ENCODE data around the gene VIL1.

The VIL1 gene

GRCh38 chr2:218432676-218433365 lies 13.9 kb downstream of the VIL1 start:
- no peak for TF ChIP-seq TAF1 (IDR thresholded peaks at IDR 0.05; ENCODE audit: low read depth)

- no peak for TF ChIP-seq NFIC (IDR thresholded peaks at IDR 0.05)
These were observed 15.5 kb downstream of the VIL1 start for GRCh38 chr2:218434456-218434855.

GRCh38 chr2:218435003-218435982 lies 16.4 kb downstream of the VIL1 start:
- TF ChIP-seq CEBPB (IDR thresholded peaks at IDR 0.05) (no peak), EGR1 (IDR thresholded peaks at IDR 0.05) (no peak), USF1 (IDR thresholded peaks at IDR 0.05) (no peak), CREB1 (IDR thresholded peaks at IDR 0.05; ENCODE audit: low read depth) (no peak), MAX (IDR thresholded peaks at IDR 0.05) (no peak)

- TF ChIP-seq TAF1 (IDR thresholded peaks at IDR 0.05; ENCODE audit: low read depth): no peak
- no peak for TF ChIP-seq MAX (IDR thresholded peaks at IDR 0.05)
- no peak for TF ChIP-seq YY1 (IDR thresholded peaks at IDR 0.05; ENCODE audit: low read depth)
- no peak for TF ChIP-seq CEBPB (IDR thresholded peaks at IDR 0.05)
- TF ChIP-seq EP300 (IDR thresholded peaks at IDR 0.05; ENCODE audit: borderline replicate concordance): no peak
- TF ChIP-seq CREB1 (IDR thresholded peaks at IDR 0.05; ENCODE audit: low read depth): no peak
- TF ChIP-seq RAD21 (IDR thresholded peaks at IDR 0.05; ENCODE audit: low read depth): no peak
- no peak for TF ChIP-seq TEAD4 (IDR thresholded peaks at IDR 0.05)
These were observed 18.1 kb downstream of the VIL1 start for GRCh38 chr2:218436992-218437391.

GRCh38 chr2:218437969-218438368 lies 19.0 kb downstream of the VIL1 start:
- TF ChIP-seq NFIC (IDR thresholded peaks at IDR 0.05) (no peak), EP300 (IDR thresholded peaks at IDR 0.05; ENCODE audit: borderline replicate concordance) (no peak), EGR1 (IDR thresholded peaks at IDR 0.05) (no peak), MAX (IDR thresholded peaks at IDR 0.05) (no peak), TCF12 (IDR thresholded peaks at IDR 0.05; ENCODE audit: low read depth) (no peak), USF1 (IDR thresholded peaks at IDR 0.05) (no peak), REST (IDR thresholded peaks at IDR 0.05; ENCODE audit: low read depth) (no peak), CREB1 (IDR thresholded peaks at IDR 0.05; ENCODE audit: low read depth) (no peak), RAD21 (IDR thresholded peaks at IDR 0.05; ENCODE audit: low read depth) (no peak), ZBTB7A (IDR thresholded peaks at IDR 0.05; ENCODE audit: low read depth) (no peak), YY1 (IDR thresholded peaks at IDR 0.05; ENCODE audit: low read depth) (no peak), CEBPB (IDR thresholded peaks at IDR 0.05) (no peak), FOXM1 (IDR thresholded peaks at IDR 0.05; ENCODE audit: borderline replicate concordance, low read depth) (no peak), TEAD4 (IDR thresholded peaks at IDR 0.05) (no peak), TAF1 (IDR thresholded peaks at IDR 0.05; ENCODE audit: low read depth) (no peak)

GRCh38 chr2:218438596-218438995 lies 19.7 kb downstream of the VIL1 start:
- TF ChIP-seq NFIC (IDR thresholded peaks at IDR 0.05) (0 out of 2 replicates have a peak, but pooled peaks have one; percentile 31), MAX (IDR thresholded peaks at IDR 0.05) (no peak), TCF12 (IDR thresholded peaks at IDR 0.05; ENCODE audit: low read depth) (no peak), ZBTB7A (IDR thresholded peaks at IDR 0.05; ENCODE audit: low read depth) (no peak)

GRCh38 chr2:218444692-218445357 lies 25.9 kb downstream of the VIL1 start:
- TF ChIP-seq YY1 (IDR thresholded peaks at IDR 0.05; ENCODE audit: low read depth) (no peak), CREB1 (IDR thresholded peaks at IDR 0.05; ENCODE audit: low read depth) (no peak), EP300 (IDR thresholded peaks at IDR 0.05; ENCODE audit: borderline replicate concordance) (no peak), MAX (IDR thresholded peaks at IDR 0.05) (no peak), NFIC (IDR thresholded peaks at IDR 0.05) (no peak)

Data from Ishikawa (cell line).